GM19238 (cell line): Measurements from ENCODE around the gene OSBPL5.
A peak's percentile ranks its signal among the peaks of the same experiment; 100 is the strongest.
"Not testable (repeated sequence)": the region's sequence is repeated elsewhere in the genome, so short reads cannot be mapped to it uniquely, and the experiment has no call there.

Experiments used
- DNase-seq: peaks from one replicate; pipeline ENCODE4 v3.0.0; 2011; ENCODE audit warnings: low spot score; ENCODE audit not compliant: insufficient read length

OSBPL5 gene

GRCh38 chr11:3122775-3123201 is 42.3 kb downstream of the OSBPL5 start:
- DNase-seq = no peak

- DNase-seq = no peak
These were observed 43.0 kb downstream of the OSBPL5 start for GRCh38 chr11:3121931-3122774.

- no peak for DNase-seq
These were observed 43.7 kb downstream of the OSBPL5 start for GRCh38 chr11:3121416-3121815.

GRCh38 chr11:3120071-3120792 is 44.9 kb downstream of the OSBPL5 start:
- no peak for DNase-seq

GRCh38 chr11:3119141-3119821 is 45.8 kb downstream of the OSBPL5 start:
- DNase-seq = no peak

- no peak for DNase-seq
These were observed 49.8 kb downstream of the OSBPL5 start for GRCh38 chr11:3115321-3115720.

- not testable (repeated sequence) for DNase-seq
These were observed 51.4 kb downstream of the OSBPL5 start for GRCh38 chr11:3113661-3114060.

- DNase-seq = no peak
These were observed 53.0 kb downstream of the OSBPL5 start for GRCh38 chr11:3111919-3112690.

- no peak for DNase-seq
These were observed 53.6 kb downstream of the OSBPL5 start for GRCh38 chr11:3111466-3111865.

- DNase-seq = peak; percentile 51
These were observed 55.0 kb downstream of the OSBPL5 start for GRCh38 chr11:3109921-3110706.

- DNase-seq = no peak
These were observed 55.7 kb downstream of the OSBPL5 start for GRCh38 chr11:3109434-3109833.

- DNase-seq = no peak
These were observed 56.9 kb downstream of the OSBPL5 start for GRCh38 chr11:3108183-3108721.

- no peak for DNase-seq
These were observed 57.4 kb downstream of the OSBPL5 start for GRCh38 chr11:3107608-3108182.

GRCh38 chr11:3106736-3107524 is 58.2 kb downstream of the OSBPL5 start:
- DNase-seq = no peak

GRCh38 chr11:3105791-3106735 is 59.0 kb downstream of the OSBPL5 start:
- no peak for DNase-seq

GRCh38 chr11:3104961-3105790 is 59.9 kb downstream of the OSBPL5 start:
- no peak for DNase-seq
